OCI-LY1 (cell line): ENCODE results near the gene NKX1-1.

ENCODE experiments used
- CTCF ChIP-seq: fragments of 200-600 bp; sonication (generic), shearing (Covaris generic); IDR thresholded peaks from 2 replicates; pipeline ENCODE4 v1.5.1; 2017; ENCODE audit warnings: mild to moderate bottlenecking, antibody characterized with exemption, low read length, moderate library complexity, mixed read lengths
- EZH2 ChIP-seq: fragments of 200-600 bp; sonication (generic), shearing (Covaris generic); IDR thresholded peaks from 2 replicates; pipeline ENCODE4 v1.8.0; 2017; ENCODE audit warnings: borderline replicate concordance, mixed run types, mild to moderate bottlenecking, antibody characterized with exemption, low read length, moderate library complexity, mixed read lengths

DNA sequence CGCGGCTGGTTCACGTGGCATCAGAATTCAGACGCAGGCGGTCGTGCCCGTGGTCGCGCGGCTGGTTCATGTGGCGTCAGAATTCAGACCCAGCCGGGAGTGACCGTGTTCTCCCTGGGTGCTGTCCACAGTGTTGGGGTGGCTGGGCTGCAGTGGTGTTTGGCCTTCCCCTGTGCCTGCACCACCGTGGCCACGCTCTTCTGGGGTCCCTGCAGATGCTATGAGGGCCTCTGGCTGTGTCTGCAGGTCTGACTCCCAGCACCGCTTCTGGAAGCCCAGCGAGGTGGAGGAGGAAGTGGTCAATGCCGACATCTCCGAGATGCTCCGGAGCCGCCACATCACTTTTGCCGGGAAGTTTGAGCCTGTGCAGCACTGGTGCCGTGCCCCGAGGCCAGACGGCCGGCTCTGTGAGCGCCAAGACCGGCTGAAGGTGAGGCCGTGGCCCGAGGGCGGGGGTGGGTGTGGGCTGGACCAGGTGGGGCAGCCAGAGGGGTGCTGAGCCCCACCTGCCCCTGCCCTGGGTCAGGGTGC, 26.4 kb downstream of the NKX1-1 start:
- no peak for TF ChIP-seq CTCF
- TF ChIP-seq EZH2, result no peak
